K562 treated with DMSO at 1 percent for 24 hours (cell line): Measurements from ENCODE around the gene ZDHHC5. TPM values are rescaled to one million over a fixed set of nuclear protein-coding genes. Genes with fewer than 3 reads are reported as not detected.

Source experiments
- total RNA-seq: library from RNA; unstranded; fragments of 300-600 nt; gene quantifications from 2 replicates; pipeline ENCODE4 v1.2.3, GENCODE V29; 2022; ENCODE audit warnings: low read depth; ENCODE audit not compliant: insufficient read depth

The ZDHHC5 gene
- 36.2 and 37.4 TPM in 2 replicates for total RNA-seq

GRCh38 chr11:57667736-57668433 lies at the start of gene ZDHHC5:
ZDHHC5 (plus strand) TSS chr11:57668114; CDS start chr11:57673091, 4,977 bp downstream.

GRCh38 chr11:57649826-57650738 lies 17.8 kb upstream of the ZDHHC5 start, which contains the start of gene YPEL4:
YPEL4 (minus strand) TSS chr11:57649912; CDS start chr11:57647107, 2,805 bp downstream.

GRCh38 chr11:57657194-57658022 lies 10.5 kb upstream of the ZDHHC5 start, which contains the start of gene CLP1:
CLP1 (plus strand) TSS chr11:57657762; CDS start chr11:57659477, 1,715 bp downstream.

GRCh38 chr11:57711414-57712255 lies 43.7 kb downstream of the ZDHHC5 start, which contains the start of gene MED19:
MED19 (minus strand) TSS chr11:57712215; CDS start chr11:57712179, 36 bp downstream.

GRCh38 chr11:57712256-57713150 lies 44.6 kb downstream of the ZDHHC5 start, which contains the start of gene TMX2:
TMX2 (plus strand) TSS chr11:57712593; CDS start chr11:57712619, 26 bp downstream.

GRCh38 chr11:57741132-57742086 lies 73.5 kb downstream of the ZDHHC5 start, which contains the start of gene SELENOH:
SELENOH (plus strand) TSS chr11:57741491; CDS start chr11:57741596, 105 bp downstream.

Other genes with a start within 250 kb of the ZDHHC5 start
- gene SLC43A3, start 241.0 kb upstream of the ZDHHC5 start, total RNA-seq, result 101 and 116 TPM in 2 replicates
- 8.8 and 11.7 TPM in 2 replicates for gene RTN4RL2, start 207.6 kb upstream of the ZDHHC5 start, total RNA-seq
- gene SLC43A1, start 152.4 kb upstream of the ZDHHC5 start, total RNA-seq, result 86.0 and 90.3 TPM in 2 replicates
- 46.0 and 49.7 TPM in 2 replicates for gene TIMM10, start 137.4 kb upstream of the ZDHHC5 start, total RNA-seq
- 0.22 TPM in 1 of 2 replicates, not detected in the other for gene SMTNL1, start 130.5 kb upstream of the ZDHHC5 start, total RNA-seq
- 116 and 119 TPM in 2 replicates for gene UBE2L6, start 100.4 kb upstream of the ZDHHC5 start, total RNA-seq
- gene SERPING1, start 70.4 kb upstream of the ZDHHC5 start, total RNA-seq, result 0.52 and 1.9 TPM in 2 replicates
- gene YPEL4, start 18.2 kb upstream of the ZDHHC5 start, total RNA-seq, result 2.0 and 2.3 TPM in 2 replicates
- 19.8 and 20.6 TPM in 2 replicates for gene CLP1, start 10.4 kb upstream of the ZDHHC5 start, total RNA-seq
- gene MED19, start 44.1 kb downstream of the ZDHHC5 start, total RNA-seq, result 26.5 and 28.3 TPM in 2 replicates
- gene TMX2, start 44.5 kb downstream of the ZDHHC5 start, total RNA-seq, result 82.5 and 83.5 TPM in 2 replicates
- gene SELENOH, start 73.4 kb downstream of the ZDHHC5 start, total RNA-seq, result 281 and 310 TPM in 2 replicates
- not detected in 2 replicates for gene BTBD18, start 83.7 kb downstream of the ZDHHC5 start, total RNA-seq
- gene CTNND1, start 93.7 kb downstream of the ZDHHC5 start, total RNA-seq, result 51.7 and 54.3 TPM in 2 replicates